Cardiac muscle cell (in vitro differentiated cells and primary cell): Measurements from ENCODE around the gene ALCAM. TPM values are rescaled to one million over a fixed set of nuclear protein-coding genes. Genes with fewer than 3 reads are reported as not detected.

Source experiments
- DNase-seq, 2 donors: peaks; one replicate each; pipeline versions ENCODE4 v3.0.0 to v3.0.0-alpha.2; 2010 to 2017; ENCODE audit warnings: low read depth in 1 of 2, low spot score in 1 of 2
- H3K27ac ChIP-seq: fragments of 200-600 bp; sonication (generic); 2 replicates; pipeline ENCODE4 v1.5.1; 2016
- H3K27me3 ChIP-seq: fragments of 200-600 bp; sonication (generic); 2 replicates; pipeline ENCODE4 v1.6.0; 2016; ENCODE audit warnings: control low read depth
- H3K36me3 ChIP-seq: fragments of 200-600 bp; sonication (generic); 2 replicates; pipeline ENCODE4 v1.5.1; 2016; ENCODE audit warnings: control low read depth
- H3K4me1 ChIP-seq: fragments of 200-600 bp; sonication (generic); 2 replicates; pipeline ENCODE4 v1.8.1; 2017; ENCODE audit warnings: low read depth, mild to moderate bottlenecking, mixed run types
- H3K4me3 ChIP-seq: fragments of 200-600 bp; sonication (generic); 2 replicates; pipeline ENCODE4 v1.5.1; 2016; ENCODE audit warnings: mild to moderate bottlenecking
- H3K9me3 ChIP-seq: fragments of 200-600 bp; sonication (generic); 2 replicates; pipeline ENCODE4 v1.5.1; 2017; ENCODE audit warnings: low read depth, mild to moderate bottlenecking, control low read depth
- polyA plus RNA-seq: library from polyadenylated mRNA; unstranded; fragments of >200 nt; fragmentation: Nextera tagmentation; extraction: Ambion mirVana; gene quantifications from 2 replicates; pipeline ENCODE4 v1.2.1, GENCODE V29; 2016
- total RNA-seq: library from RNA; depleted of rRNA; stranded (reverse); fragments of >200 nt; gene quantifications from 2 replicates; pipeline ENCODE4 v1.2.3, GENCODE V29; 2016
- TF ChIP-seq, protein P1 (sequence below): IDR thresholded peaks from 2 replicates; pipeline ENCODE4 v1.5.1; 2012; ENCODE audit warnings: low read depth, mild to moderate bottlenecking, low read length

Gene ALCAM
- total and polyA plus RNA-seq, 2 experiments from 2014 or later, result 15.3 to 28.9 TPM

DNA sequence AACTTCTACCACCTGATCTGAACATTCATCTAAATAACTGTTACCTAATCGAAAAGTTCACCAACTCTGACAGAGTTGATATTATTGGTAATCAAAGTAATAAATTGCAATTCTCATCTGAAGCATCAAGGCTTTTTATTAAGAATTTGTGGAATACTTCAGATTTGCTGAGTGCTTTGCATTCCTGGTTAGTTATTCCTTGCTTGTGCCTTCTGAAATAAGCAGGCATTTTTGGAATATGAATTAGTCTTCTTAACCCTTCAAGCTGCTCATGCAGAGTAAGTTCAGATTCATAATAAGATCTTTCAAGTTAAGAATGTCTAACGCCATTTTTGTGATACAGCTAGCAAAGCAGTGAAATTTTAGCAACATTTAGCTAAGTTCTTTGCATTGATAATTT is 188.5 kb downstream of the ALCAM start:
- H3K27me3 ChIP-seq, result no peaks in the 10 kb centered on the region
- H3K4me1 ChIP-seq, result no peaks in the 10 kb centered on the region
- H3K36me3 ChIP-seq, result no peaks in the 10 kb centered on the region
- TF ChIP-seq, protein P1, sequence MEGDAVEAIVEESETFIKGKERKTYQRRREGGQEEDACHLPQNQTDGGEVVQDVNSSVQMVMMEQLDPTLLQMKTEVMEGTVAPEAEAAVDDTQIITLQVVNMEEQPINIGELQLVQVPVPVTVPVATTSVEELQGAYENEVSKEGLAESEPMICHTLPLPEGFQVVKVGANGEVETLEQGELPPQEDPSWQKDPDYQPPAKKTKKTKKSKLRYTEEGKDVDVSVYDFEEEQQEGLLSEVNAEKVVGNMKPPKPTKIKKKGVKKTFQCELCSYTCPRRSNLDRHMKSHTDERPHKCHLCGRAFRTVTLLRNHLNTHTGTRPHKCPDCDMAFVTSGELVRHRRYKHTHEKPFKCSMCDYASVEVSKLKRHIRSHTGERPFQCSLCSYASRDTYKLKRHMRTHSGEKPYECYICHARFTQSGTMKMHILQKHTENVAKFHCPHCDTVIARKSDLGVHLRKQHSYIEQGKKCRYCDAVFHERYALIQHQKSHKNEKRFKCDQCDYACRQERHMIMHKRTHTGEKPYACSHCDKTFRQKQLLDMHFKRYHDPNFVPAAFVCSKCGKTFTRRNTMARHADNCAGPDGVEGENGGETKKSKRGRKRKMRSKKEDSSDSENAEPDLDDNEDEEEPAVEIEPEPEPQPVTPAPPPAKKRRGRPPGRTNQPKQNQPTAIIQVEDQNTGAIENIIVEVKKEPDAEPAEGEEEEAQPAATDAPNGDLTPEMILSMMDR, result no peak
- H3K4me3 ChIP-seq, result no peak overlapping the region
- DNase-seq, result no peak
- H3K27ac ChIP-seq, result no peak overlapping the region
- no peaks in the 10 kb centered on the region for H3K9me3 ChIP-seq

DNA sequence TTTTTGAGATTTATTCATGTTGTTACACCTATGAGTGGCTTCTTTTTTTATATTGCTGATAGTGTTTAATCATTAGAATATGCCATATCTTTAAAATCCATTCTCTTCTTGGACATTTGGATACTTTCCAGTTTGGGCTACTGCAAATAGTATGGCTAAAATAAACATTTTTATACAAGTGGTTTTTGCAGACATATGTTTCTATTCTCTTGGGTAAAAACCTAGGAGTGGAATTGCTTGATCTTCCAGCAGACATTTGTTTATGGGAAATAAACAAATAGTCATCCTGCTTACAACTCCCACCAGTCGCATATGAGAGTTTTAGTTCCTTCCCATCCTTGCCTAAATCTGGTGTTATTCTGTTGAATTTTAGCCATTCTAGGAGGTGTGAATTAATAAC is 193.1 kb downstream of the ALCAM start:
- no peaks in the 10 kb centered on the region for H3K27me3 ChIP-seq
- no peaks in the 10 kb centered on the region for H3K36me3 ChIP-seq
- TF ChIP-seq, protein P1, result no peak

DNA sequence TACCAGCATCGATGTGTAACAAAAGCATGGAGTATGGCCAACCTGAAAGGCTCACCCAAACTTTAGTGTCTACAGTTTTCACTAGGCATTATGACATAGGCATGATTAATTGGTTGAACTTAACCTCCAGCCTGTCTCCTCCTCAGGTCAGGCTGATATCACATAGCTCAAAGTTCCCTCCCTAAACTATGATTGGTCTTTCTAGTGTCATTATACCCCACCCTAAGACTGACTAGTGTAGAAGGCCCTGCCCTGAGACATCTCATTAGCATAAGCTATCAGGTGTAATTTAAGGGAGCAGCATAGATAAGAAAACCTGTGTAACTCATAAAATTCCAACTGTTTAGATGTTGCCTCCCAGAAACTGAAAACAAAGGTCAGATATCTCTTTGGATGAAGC is 195.2 kb downstream of the ALCAM start:
- H3K27me3 ChIP-seq, result no peaks in the 10 kb centered on the region
- TF ChIP-seq, protein P1, result no peak
- no peaks in the 10 kb centered on the region for H3K36me3 ChIP-seq
- H3K27ac ChIP-seq, result no peak overlapping the region
- no peak overlapping the region for H3K4me3 ChIP-seq
- no peak for DNase-seq
- H3K9me3 ChIP-seq, result no peaks in the 10 kb centered on the region
- H3K4me1 ChIP-seq, result no peaks in the 10 kb centered on the region

More for the DNA sequence above, 193.1 kb downstream of the ALCAM start:
- Histone ChIP-seq H3K4me1 (no peaks in the 10 kb centered on the region), H3K4me3 (no peak overlapping the region), H3K9me3 (no peaks in the 10 kb centered on the region), H3K27ac (no peak overlapping the region)
- no peak for DNase-seq

DNA sequence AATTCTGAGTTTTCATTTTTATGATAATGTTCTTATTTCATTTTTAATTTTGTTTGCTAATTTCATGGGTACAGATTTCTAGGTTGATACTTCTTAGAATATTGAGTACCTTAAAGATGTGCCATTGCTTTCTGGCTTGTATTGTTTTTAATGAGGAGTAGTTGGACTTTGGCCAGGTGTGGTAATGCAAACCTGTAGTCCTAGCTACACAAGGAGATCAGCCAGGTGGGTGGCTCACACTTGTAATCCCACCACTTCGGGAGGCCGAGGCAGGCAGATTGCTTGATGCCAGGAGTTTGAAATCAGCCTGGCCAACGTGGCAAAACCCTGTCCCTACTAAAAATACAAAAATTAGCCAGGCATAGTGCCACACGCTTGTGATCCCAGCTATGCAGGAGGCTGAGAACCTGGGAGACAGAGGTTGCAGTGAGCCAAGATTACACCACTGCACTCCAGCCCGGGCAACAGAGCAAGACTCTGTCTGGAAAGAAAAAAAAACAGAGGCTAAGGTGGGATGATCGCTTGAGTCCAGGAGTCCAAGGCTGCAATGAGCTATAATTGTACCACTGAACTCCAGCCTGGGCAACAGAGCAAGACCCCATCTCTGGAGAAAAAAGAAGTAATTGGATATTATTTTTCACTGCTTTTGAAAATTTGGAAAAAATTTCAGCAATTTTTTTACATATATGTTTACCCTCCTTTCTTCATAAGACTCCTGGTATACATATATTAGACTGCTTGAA is 198.0 kb downstream of the ALCAM start:
- TF ChIP-seq, protein P1, result no peak
- no peaks in the 10 kb centered on the region for H3K36me3 ChIP-seq
- no peak for DNase-seq
- no peaks in the 10 kb centered on the region for H3K4me1 ChIP-seq
- H3K27me3 ChIP-seq, result no peaks in the 10 kb centered on the region
- no peak overlapping the region for H3K27ac ChIP-seq
- H3K4me3 ChIP-seq, result no peak overlapping the region
- no peaks in the 10 kb centered on the region for H3K9me3 ChIP-seq

DNA sequence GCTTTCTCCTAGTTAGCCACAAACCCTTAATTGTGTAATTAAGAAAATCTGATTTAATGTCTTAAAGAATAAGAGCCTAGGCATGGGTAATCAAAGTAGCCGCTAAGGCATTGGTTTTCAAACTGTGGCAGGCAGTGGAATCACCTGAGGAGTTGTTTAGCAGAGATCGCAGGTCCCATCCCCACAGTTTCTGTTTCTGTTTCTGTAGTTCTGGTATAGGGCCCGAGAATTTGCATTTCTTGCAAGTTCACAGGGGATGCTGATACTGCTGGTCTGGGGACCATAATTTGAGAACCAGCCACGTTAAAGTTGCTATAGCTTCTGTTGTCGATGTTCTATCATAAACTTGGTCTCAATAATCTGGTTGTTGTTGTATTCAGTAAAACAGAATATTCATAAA is 204.3 kb downstream of the ALCAM start:
- DNase-seq, result no peak
- Histone ChIP-seq H3K4me3 (no peak overlapping the region), H3K9me3 (no peaks in the 10 kb centered on the region), H3K4me1 (no peaks in the 10 kb centered on the region), H3K27ac (no peak overlapping the region), H3K27me3 (no peaks in the 10 kb centered on the region), H3K36me3 (no peaks in the 10 kb centered on the region)
- TF ChIP-seq, protein P1, result no peak

DNA sequence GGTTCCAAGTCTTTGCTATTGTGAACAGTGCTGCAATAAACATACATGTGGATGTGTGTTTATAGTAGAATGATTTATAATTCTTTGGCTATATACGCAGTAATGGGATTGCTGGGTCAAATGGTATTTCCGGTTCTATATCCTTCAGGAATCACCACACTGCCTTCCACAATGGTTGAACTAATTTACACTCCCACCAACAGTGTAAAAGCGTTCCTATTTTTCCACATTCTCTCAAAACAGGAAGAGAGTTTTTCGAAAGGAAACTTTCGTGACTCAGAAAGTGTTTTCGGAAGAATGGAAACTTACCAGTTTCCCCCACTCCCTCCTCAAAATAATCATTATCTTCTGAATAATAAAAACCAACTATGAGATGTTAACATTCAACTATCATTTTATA is 205.8 kb downstream of the ALCAM start:
- H3K4me3 ChIP-seq, result no peak overlapping the region
- no peak overlapping the region for H3K27ac ChIP-seq
- no peaks in the 10 kb centered on the region for H3K9me3 ChIP-seq
- no peaks in the 10 kb centered on the region for H3K4me1 ChIP-seq
- DNase-seq, result no peak
- no peaks in the 10 kb centered on the region for H3K36me3 ChIP-seq
- TF ChIP-seq, protein P1, result no peak
- no peaks in the 10 kb centered on the region for H3K27me3 ChIP-seq
